H54 (cell line): Measurements from ENCODE around the gene AKAP9.
"Not testable (repeated sequence)": the region's sequence is repeated elsewhere in the genome, so short reads cannot be mapped to it uniquely, and the experiment has no call there.

Experiments used
- DNase-seq: peaks from one replicate; pipeline ENCODE4 v3.0.0; 2011; ENCODE audit warnings: low spot score, mixed read lengths; ENCODE audit not compliant: insufficient read length
- FAIRE-seq: peaks from 3 replicates; lab custom pipeline; 2011; peaks lifted over from hg19 to GRCh38; lab: Jason Lieb, UNC
- POLR2A ChIP-seq: IDR thresholded peaks from 2 replicates; pipeline ENCODE4 v1.6.1; 2011; ENCODE audit warnings: low read depth, mild to moderate bottlenecking, low read length

Gene AKAP9

DNA sequence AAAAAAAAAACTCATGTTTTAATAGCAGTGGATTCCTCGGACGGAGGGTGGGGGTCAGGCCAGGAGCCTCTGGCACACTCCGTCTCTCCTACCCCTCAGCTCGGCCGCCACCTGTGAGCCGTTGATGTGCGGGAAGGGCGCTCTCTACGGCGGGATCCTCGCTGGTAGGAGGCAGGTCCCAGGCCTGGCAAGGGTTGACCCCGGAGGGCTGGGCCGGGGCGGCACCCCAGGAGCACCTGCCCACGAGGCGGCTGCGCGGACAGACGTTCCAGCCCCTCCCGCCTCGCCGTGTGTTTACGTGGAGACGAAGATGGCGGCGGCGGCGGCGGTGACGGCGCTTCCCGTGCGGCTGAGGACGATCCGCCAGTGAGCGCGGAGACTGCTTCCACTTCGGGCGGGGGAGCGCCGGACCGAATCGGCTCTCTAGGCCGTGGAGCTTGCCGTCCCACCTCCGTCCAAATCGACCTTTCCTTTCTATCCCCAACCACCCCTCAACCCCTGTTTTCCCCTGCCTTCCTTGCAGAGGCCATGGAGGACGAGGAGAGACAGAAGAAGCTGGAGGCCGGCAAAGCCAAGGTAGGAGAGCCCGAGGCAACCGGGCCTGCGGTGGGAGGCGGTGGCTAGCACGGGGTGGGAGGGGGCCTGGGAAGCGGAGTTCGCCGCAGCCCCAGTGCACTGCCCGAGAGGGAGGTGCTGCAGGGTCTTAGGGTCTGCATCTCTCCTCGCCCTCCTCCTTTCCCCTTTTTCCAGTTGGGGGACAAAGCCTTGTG lies at the start of gene AKAP9:
Gene AKAP9, plus strand, starts transcription at position 291 of the 770 bp plus-strand sequence. Its CDS starts 238 bp downstream, at position 529.
- TF ChIP-seq POLR2A, result peak; percentile 90
- peak; percentile 84 for DNase-seq
- FAIRE-seq, result no peak

DNA sequence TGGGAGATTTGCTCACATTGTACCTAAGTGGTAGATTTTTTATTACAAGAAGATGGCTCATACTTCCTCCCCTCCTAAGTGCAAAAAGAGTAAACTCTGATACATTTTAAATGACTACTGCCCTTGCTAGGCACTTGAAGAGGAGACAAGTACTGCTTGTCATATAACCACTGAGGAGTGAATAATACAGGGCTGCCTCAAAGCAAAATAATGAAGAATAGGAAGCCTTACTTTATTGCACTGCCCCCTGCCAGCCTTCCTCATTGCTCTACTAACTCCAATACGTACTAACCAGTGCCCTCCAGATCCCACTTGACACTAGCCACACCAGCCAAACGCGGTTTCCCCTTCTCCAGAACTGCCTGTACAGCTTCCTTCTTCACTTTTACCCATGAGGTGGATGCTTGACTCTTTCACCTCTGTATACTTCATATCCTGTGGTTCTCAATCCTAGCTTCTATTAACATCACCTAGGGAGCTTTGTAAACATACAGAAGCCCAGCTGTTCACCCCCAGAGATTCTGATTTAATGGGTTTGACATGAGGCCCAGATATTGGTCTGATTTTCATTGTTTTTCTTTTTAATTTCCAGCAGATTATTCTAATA lies 48.5 kb upstream of the AKAP9 start:
- FAIRE-seq, result no peak
- no peak for DNase-seq
- TF ChIP-seq POLR2A, result no peak

GRCh38 chr7:91892821-91893340 lies 47.8 kb upstream of the AKAP9 start:
- FAIRE-seq (no peak), DNase-seq (no peak)
- TF ChIP-seq POLR2A, result no peak

- not testable (repeated sequence) for DNase-seq, FAIRE-seq
Observed at GRCh38 chr7:91893699-91894098, 47.0 kb upstream of the AKAP9 start.

DNA sequence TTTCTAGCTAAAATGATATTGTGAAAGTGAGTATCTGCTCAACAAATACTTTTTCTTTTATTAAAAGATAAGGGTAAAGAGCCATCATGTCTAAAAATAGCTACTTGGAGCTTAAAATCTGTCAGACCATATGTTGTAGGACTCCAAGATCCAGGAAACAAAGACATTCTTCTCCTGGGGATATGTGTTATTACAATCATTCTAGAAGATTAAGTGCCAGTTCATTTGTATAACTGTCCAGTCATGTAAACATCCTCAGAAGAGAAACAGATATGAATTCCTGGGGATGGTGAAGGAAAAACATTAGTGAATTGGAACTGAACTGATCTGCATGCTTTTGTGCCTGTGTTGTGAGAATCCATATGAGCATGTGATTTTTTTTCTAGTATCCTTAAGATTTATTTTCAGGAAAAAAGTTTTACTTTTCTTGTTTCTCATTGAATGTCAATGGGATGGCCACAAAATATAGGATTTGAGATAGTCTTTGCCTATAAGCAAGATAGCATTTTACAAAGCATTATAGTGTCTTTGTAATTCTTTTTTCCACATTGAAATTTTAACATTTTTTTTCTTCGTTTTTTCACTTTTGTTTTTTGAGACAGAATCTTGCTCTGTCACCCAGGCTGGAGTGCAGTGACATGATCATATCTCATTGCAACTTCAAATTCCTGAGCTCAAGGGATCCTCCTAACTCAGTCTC lies 45.7 kb upstream of the AKAP9 start:
- no peak for DNase-seq
- FAIRE-seq, result no peak

GRCh38 chr7:91898240-91898992 lies 42.2 kb upstream of the AKAP9 start:
- FAIRE-seq, result no peak
- no peak for TF ChIP-seq POLR2A
- no peak for DNase-seq

More for the DNA sequence above, 45.7 kb upstream of the AKAP9 start:
- TF ChIP-seq POLR2A, result no peak

DNA sequence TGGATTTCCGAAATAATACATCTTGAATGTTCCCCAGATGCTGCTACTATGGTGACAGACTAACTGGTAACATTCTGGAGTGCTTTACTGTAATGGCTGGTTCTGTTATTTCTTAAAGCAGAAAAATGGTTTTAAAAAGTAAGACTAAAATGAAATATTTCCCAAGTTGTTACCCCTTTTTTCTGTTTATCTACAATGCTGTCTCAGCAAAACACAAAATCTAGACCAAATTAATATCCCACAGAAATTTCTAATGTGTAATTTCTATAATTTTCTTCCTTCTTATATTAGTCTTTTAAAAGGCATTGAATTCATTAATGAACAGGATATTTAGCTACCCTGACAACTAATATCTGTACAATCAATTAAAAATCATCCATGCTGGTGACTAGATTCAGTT lies 41.1 kb upstream of the AKAP9 start:
- DNase-seq (no peak), FAIRE-seq (no peak)
- TF ChIP-seq POLR2A, result no peak

GRCh38 chr7:91910171-91910570 lies 30.5 kb upstream of the AKAP9 start:
- DNase-seq (no peak), FAIRE-seq (no peak)
- TF ChIP-seq POLR2A, result no peak

DNA sequence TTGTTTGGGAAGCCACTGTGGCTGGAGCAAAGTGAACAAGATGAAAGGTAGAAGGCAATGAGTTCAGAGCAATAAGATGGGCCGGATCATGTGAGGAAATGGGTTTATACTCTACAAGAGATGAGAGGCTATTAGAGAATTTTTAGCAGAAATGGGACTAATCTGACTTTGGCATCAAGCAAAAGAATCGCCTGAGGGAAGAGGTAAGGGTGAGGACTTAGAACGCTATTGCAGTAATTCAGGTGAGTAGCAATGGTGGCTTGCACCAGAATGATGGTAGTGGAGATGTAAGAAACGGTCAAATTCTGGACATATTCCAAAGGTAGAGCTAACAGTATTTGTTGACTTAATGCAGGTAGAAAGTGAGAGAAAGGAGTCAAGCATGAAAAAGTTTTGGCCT lies 29.5 kb upstream of the AKAP9 start:
- no peak for TF ChIP-seq POLR2A
- FAIRE-seq, result no peak
- no peak for DNase-seq

DNA sequence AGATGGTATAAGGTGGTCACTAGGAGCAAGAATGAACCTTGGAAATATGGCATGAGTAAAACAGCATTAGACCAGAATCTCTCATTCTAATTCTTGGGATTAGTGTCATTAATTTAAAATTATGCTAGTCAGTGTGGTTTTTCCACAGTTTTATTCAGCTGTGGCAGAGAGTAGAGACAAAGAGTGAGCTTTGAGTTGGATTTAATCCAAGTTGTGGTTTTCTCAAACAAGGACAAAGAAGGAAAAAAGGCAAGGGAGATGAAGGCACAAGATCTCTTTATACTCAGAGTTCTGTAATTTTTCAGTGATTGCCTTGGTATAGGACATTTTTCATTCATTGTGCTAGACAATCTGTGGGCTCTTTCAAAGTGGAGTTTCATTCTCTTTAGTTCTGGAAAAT lies 28.2 kb upstream of the AKAP9 start:
- DNase-seq (no peak), FAIRE-seq (no peak)
- TF ChIP-seq POLR2A, result no peak

- no peak for DNase-seq
- no peak for FAIRE-seq
- TF ChIP-seq POLR2A, result no peak
Observed at GRCh38 chr7:91913612-91914011, 27.1 kb upstream of the AKAP9 start.

GRCh38 chr7:91915401-91916050 lies 25.1 kb upstream of the AKAP9 start:
- no peak for TF ChIP-seq POLR2A
- no peak for DNase-seq
- FAIRE-seq, result no peak

GRCh38 chr7:91916051-91916440 lies 24.6 kb upstream of the AKAP9 start:
- DNase-seq, result no peak
- no peak for FAIRE-seq
- no peak for TF ChIP-seq POLR2A
